Activated T-helper 17 cell treated with anti-CD3 and anti-CD28 coated beads, Interleukin-2, amount 50 U/mL, for 72 hours (primary cell): Measurements from ENCODE around the gene TJP2. TPM values are rescaled to one million over a fixed set of nuclear protein-coding genes. Genes with fewer than 3 reads are reported as not detected.
"Not testable (repeated sequence)": the region's sequence is repeated elsewhere in the genome, so short reads cannot be mapped to it uniquely, and the experiment has no call there.

Source experiments
- ATAC-seq: fragments of 150-1000 bp; cut with Tn5 transposase; replicated peaks from 2 replicates; pipeline ENCODE4 v1.10.0; 2021; ENCODE audit warnings: mild to moderate bottlenecking, moderate library complexity
- H3K27ac Mint-ChIP-seq: one replicate; pipeline ENCODE4 v1.8.0; 2022; ENCODE audit warnings: mixed read lengths
- H3K27me3 Mint-ChIP-seq: one replicate; pipeline ENCODE4 v1.8.0; 2022; ENCODE audit warnings: mixed read lengths
- H3K36me3 Mint-ChIP-seq: one replicate; pipeline ENCODE4 v1.8.0; 2022; ENCODE audit warnings: low read depth, mild to moderate bottlenecking, mixed read lengths
- H3K4me1 Mint-ChIP-seq: one replicate; pipeline ENCODE4 v1.8.0; 2022; ENCODE audit warnings: mixed read lengths
- H3K4me3 Mint-ChIP-seq: one replicate; pipeline ENCODE4 v1.8.0; 2022; ENCODE audit warnings: mild to moderate bottlenecking, mixed read lengths
- H3K9me3 Mint-ChIP-seq: one replicate; pipeline ENCODE4 v1.8.0; 2022; ENCODE audit warnings: mixed read lengths
- total RNA-seq, 2 donors: library from RNA; stranded (reverse); gene quantifications; one replicate each; pipeline ENCODE4 v1.2.3, GENCODE V29; 2022

The TJP2 gene
- total RNA-seq, 2 donors from 2014 or later, result 25.9 to 27.3 TPM

GRCh38 chr9:69293156-69293555 lies 119.1 kb downstream of the TJP2 start:
- ATAC-seq, result peak; percentile 21
- no peaks in the 10 kb centered on the region for H3K4me1 Mint-ChIP-seq
- peaks cover 16% of the 10 kb centered on the region for H3K27me3 Mint-ChIP-seq
- H3K27ac Mint-ChIP-seq, result no peak overlapping the region
- H3K9me3 Mint-ChIP-seq, result no peaks in the 10 kb centered on the region
- H3K36me3 Mint-ChIP-seq, result no peaks in the 10 kb centered on the region
- no peak overlapping the region for H3K4me3 Mint-ChIP-seq

- Mint-ChIP-seq H3K4me1 (no peaks in the 10 kb centered on the region), H3K4me3 (no peak overlapping the region), H3K27ac (no peak overlapping the region), H3K9me3 (no peaks in the 10 kb centered on the region), H3K27me3 (peaks cover 4% of the 10 kb centered on the region), H3K36me3 (no peaks in the 10 kb centered on the region)
- no peak for ATAC-seq
Measured at GRCh38 chr9:69295872-69296552, 121.9 kb downstream of the TJP2 start.

- H3K9me3 Mint-ChIP-seq, result no peaks in the 10 kb centered on the region
- H3K4me3 Mint-ChIP-seq, result no peak overlapping the region
- no peaks in the 10 kb centered on the region for H3K4me1 Mint-ChIP-seq
- no peak for ATAC-seq
- no peak overlapping the region for H3K27ac Mint-ChIP-seq
- no peaks in the 10 kb centered on the region for H3K36me3 Mint-ChIP-seq
- peaks cover 4% of the 10 kb centered on the region for H3K27me3 Mint-ChIP-seq
Measured at GRCh38 chr9:69297300-69297980, 123.4 kb downstream of the TJP2 start.

- H3K27me3 Mint-ChIP-seq, result peaks cover 7% of the 10 kb centered on the region
Measured at GRCh38 chr9:69299315-69299714, 125.2 kb downstream of the TJP2 start.

GRCh38 chr9:69299826-69300225 lies 125.7 kb downstream of the TJP2 start:
- Mint-ChIP-seq H3K9me3 (no peaks in the 10 kb centered on the region), H3K27ac (no peak overlapping the region), H3K4me1 (no peaks in the 10 kb centered on the region), H3K4me3 (no peak overlapping the region), H3K27me3 (peaks cover 5% of the 10 kb centered on the region), H3K36me3 (no peaks in the 10 kb centered on the region)
- ATAC-seq, result no peak

More at GRCh38 chr9:69299315-69299714, 125.2 kb downstream of the TJP2 start:
- H3K9me3 Mint-ChIP-seq, result no peaks in the 10 kb centered on the region
- no peaks in the 10 kb centered on the region for H3K36me3 Mint-ChIP-seq
- H3K27ac Mint-ChIP-seq, result no peak overlapping the region
- no peak for ATAC-seq
- no peaks in the 10 kb centered on the region for H3K4me1 Mint-ChIP-seq
- no peak overlapping the region for H3K4me3 Mint-ChIP-seq

GRCh38 chr9:69303331-69303730 lies 129.3 kb downstream of the TJP2 start:
- Mint-ChIP-seq H3K4me3 (no peak overlapping the region), H3K27me3 (peaks cover 6% of the 10 kb centered on the region), H3K36me3 (no peaks in the 10 kb centered on the region), H3K27ac (no peak overlapping the region), H3K4me1 (no peaks in the 10 kb centered on the region), H3K9me3 (no peaks in the 10 kb centered on the region)
- no peak for ATAC-seq

GRCh38 chr9:69306895-69307445 lies 132.9 kb downstream of the TJP2 start:
- not testable (repeated sequence) for H3K4me1 Mint-ChIP-seq, H3K4me3 Mint-ChIP-seq, ATAC-seq, H3K27ac Mint-ChIP-seq, H3K27me3 Mint-ChIP-seq, H3K36me3 Mint-ChIP-seq, H3K9me3 Mint-ChIP-seq

GRCh38 chr9:69307446-69308205 lies 133.5 kb downstream of the TJP2 start:
- no peak for ATAC-seq
- no peak overlapping the region for H3K27ac Mint-ChIP-seq
- H3K4me3 Mint-ChIP-seq, result no peak overlapping the region
- H3K36me3 Mint-ChIP-seq, result no peaks in the 10 kb centered on the region
- H3K9me3 Mint-ChIP-seq, result no peaks in the 10 kb centered on the region
- H3K4me1 Mint-ChIP-seq, result no peaks in the 10 kb centered on the region
- H3K27me3 Mint-ChIP-seq, result peaks cover 9% of the 10 kb centered on the region

GRCh38 chr9:69308206-69308931 lies 134.3 kb downstream of the TJP2 start:
- Mint-ChIP-seq H3K27ac (no peak overlapping the region), H3K27me3 (peaks cover 9% of the 10 kb centered on the region), H3K36me3 (no peaks in the 10 kb centered on the region), H3K4me3 (no peak overlapping the region), H3K9me3 (peaks cover under 1% of the 10 kb centered on the region), H3K4me1 (no peaks in the 10 kb centered on the region)
- no peak for ATAC-seq

- no peak overlapping the region for H3K4me3 Mint-ChIP-seq
- H3K27me3 Mint-ChIP-seq, result peaks cover 8% of the 10 kb centered on the region
- H3K4me1 Mint-ChIP-seq, result no peaks in the 10 kb centered on the region
Measured at GRCh38 chr9:69313175-69313574, 139.1 kb downstream of the TJP2 start.

GRCh38 chr9:69314547-69314946 lies 140.5 kb downstream of the TJP2 start:
- Mint-ChIP-seq H3K27me3 (peaks cover 12% of the 10 kb centered on the region), H3K27ac (no peak overlapping the region), H3K4me3 (no peak overlapping the region), H3K4me1 (no peaks in the 10 kb centered on the region), H3K36me3 (no peaks in the 10 kb centered on the region), H3K9me3 (peaks cover 7% of the 10 kb centered on the region)
- ATAC-seq, result no peak

More at GRCh38 chr9:69313175-69313574, 139.1 kb downstream of the TJP2 start:
- no peak overlapping the region for H3K27ac Mint-ChIP-seq
- H3K9me3 Mint-ChIP-seq, result peaks cover 7% of the 10 kb centered on the region
- no peaks in the 10 kb centered on the region for H3K36me3 Mint-ChIP-seq
- ATAC-seq, result no peak

GRCh38 chr9:69317081-69317480 lies 143.0 kb downstream of the TJP2 start:
- no peak for ATAC-seq
- Mint-ChIP-seq H3K27ac (no peak overlapping the region), H3K9me3 (peaks cover 7% of the 10 kb centered on the region), H3K36me3 (no peaks in the 10 kb centered on the region), H3K27me3 (peaks cover 12% of the 10 kb centered on the region), H3K4me1 (no peaks in the 10 kb centered on the region), H3K4me3 (no peak overlapping the region)

- Mint-ChIP-seq H3K27ac (no peak overlapping the region), H3K9me3 (peaks cover 7% of the 10 kb centered on the region), H3K4me3 (no peak overlapping the region), H3K36me3 (no peaks in the 10 kb centered on the region), H3K4me1 (no peaks in the 10 kb centered on the region), H3K27me3 (peaks cover 17% of the 10 kb centered on the region)
- peak; percentile 93 for ATAC-seq
Measured at GRCh38 chr9:69317894-69318293, 143.8 kb downstream of the TJP2 start.
